GM23338 (cell line): ENCODE measurements around the gene ATPAF1. TPM values are rescaled to one million over a fixed set of nuclear protein-coding genes. Genes with fewer than 3 reads are reported as not detected.

Experiments used
- ATAC-seq: fragments of 200-7000 bp; cut with Tn5 transposase; 3 replicates; pipeline ENCODE4 v1.9.1; 2020
- DNase-seq: peaks from one replicate; pipeline ENCODE4 v3.0.0-alpha.2; 2015; ENCODE audit warnings: low spot score
- H2AFZ ChIP-seq: fragments of 200-600 bp; sonication (generic); 2 replicates; pipeline ENCODE4 v1.8.0; 2016; ENCODE audit warnings: antibody characterized with exemption, mild to moderate bottlenecking, moderate library complexity
- H3F3A ChIP-seq: fragments of 200-600 bp; sonication (generic); replicated peaks from 2 replicates; pipeline ENCODE4 v1.8.0; 2017; ENCODE audit warnings: antibody characterized with exemption, mixed run types, low read depth
- H3K27ac ChIP-seq: fragments of 200-600 bp; sonication (generic); 2 replicates; pipeline ENCODE4 v1.6.1; 2016; ENCODE audit warnings: low read depth
- H3K27me3 ChIP-seq: fragments of 200-600 bp; sonication (generic); 2 replicates; pipeline ENCODE4 v1.8.0; 2016; ENCODE audit warnings: mild to moderate bottlenecking, mixed run types, moderate library complexity; ENCODE audit not compliant: insufficient read depth
- H3K36me3 ChIP-seq: fragments of 200-600 bp; sonication (generic); 2 replicates; pipeline ENCODE4 v1.8.0; 2016; ENCODE audit warnings: mild to moderate bottlenecking; ENCODE audit not compliant: insufficient read depth
- H3K4me1 ChIP-seq: fragments of 200-600 bp; sonication (generic); 2 replicates; pipeline ENCODE4 v1.8.0; 2016; ENCODE audit warnings: mild to moderate bottlenecking, moderate library complexity; ENCODE audit not compliant: insufficient read depth
- H3K4me2 ChIP-seq: fragments of 200-600 bp; sonication (generic); 2 replicates; pipeline ENCODE4 v1.7.1; 2017; ENCODE audit warnings: mixed run types
- H3K4me3 ChIP-seq: fragments of 200-600 bp; sonication (generic); 2 replicates; pipeline ENCODE4 v1.6.1; 2016; ENCODE audit warnings: mixed run types
- H3K79me2 ChIP-seq: fragments of 200-600 bp; sonication (generic); replicated peaks from 2 replicates; pipeline ENCODE4 v1.8.0; 2017; ENCODE audit warnings: mild to moderate bottlenecking; ENCODE audit not compliant: insufficient read depth
- H3K9me2 ChIP-seq: fragments of 200-600 bp; sonication (generic); 2 replicates; pipeline ENCODE4 v1.8.0; 2017; ENCODE audit not compliant: insufficient read depth
- H4K20me1 ChIP-seq: fragments of 200-600 bp; sonication (generic); replicated peaks from 2 replicates; pipeline ENCODE4 v1.8.0; 2017; ENCODE audit warnings: mild to moderate bottlenecking; ENCODE audit not compliant: insufficient read depth
- H3K27ac Mint-ChIP-seq: 2 replicates; pipeline ENCODE4 v1.8.0; 2020; ENCODE audit warnings: inconsistent platforms, mild to moderate bottlenecking, moderate library complexity, mixed read lengths
- H3K27me3 Mint-ChIP-seq: 3 replicates; pipeline ENCODE4 v1.8.0; 2022; ENCODE audit warnings: low read depth, mild to moderate bottlenecking, moderate library complexity, mixed read lengths, inconsistent platforms; ENCODE audit not compliant: insufficient read depth, poor library complexity
- H3K36me3 Mint-ChIP-seq: 3 replicates; pipeline ENCODE4 v1.8.0; 2021; ENCODE audit warnings: low read depth, mild to moderate bottlenecking, inconsistent platforms, moderate library complexity, mixed read lengths
- H3K4me1 Mint-ChIP-seq: 3 replicates; pipeline ENCODE4 v1.8.0; 2020; ENCODE audit warnings: mild to moderate bottlenecking, inconsistent platforms, mixed read lengths
- H3K4me3 Mint-ChIP-seq: 3 replicates; pipeline ENCODE4 v1.8.0; 2021; ENCODE audit warnings: moderate library complexity, mild to moderate bottlenecking, inconsistent platforms, mixed read lengths
- H3K9me3 Mint-ChIP-seq: 3 replicates; pipeline ENCODE4 v1.8.0; 2020; ENCODE audit warnings: moderate library complexity, mild to moderate bottlenecking, inconsistent platforms, mixed read lengths
- EZH2 ChIP-seq: fragments of 200-600 bp; sonication (generic); IDR thresholded peaks from one replicate; pipeline ENCODE4 v1.8.0; 2017; ENCODE audit warnings: antibody characterized with exemption, mild to moderate bottlenecking, low read depth; ENCODE audit not compliant: unreplicated experiment
- ZNF331 ChIP-seq: fragments of 250-450 bp; sonication (Bioruptor Pico); IDR thresholded peaks from 2 replicates; pipeline ENCODE4 v1.5.0; 2020; ENCODE audit warnings: low read depth, mild to moderate bottlenecking, moderate library complexity
- polyA plus RNA-seq: library from polyadenylated mRNA; unstranded; fragments of >200 nt; fragmentation: Nextera tagmentation; extraction: Ambion mirVana; gene quantifications from 2 replicates; pipeline ENCODE4 v1.2.1, GENCODE V29; 2016
- total RNA-seq: library from RNA; depleted of rRNA; stranded (reverse); fragments of >200 nt; shearing (Covaris generic); gene quantifications from 2 replicates; pipeline ENCODE4 v1.2.3, GENCODE V29; 2014
- TF ChIP-seq, protein P1 (sequence below): IDR thresholded peaks from one replicate; pipeline ENCODE4 v1.6.1; 2018; ENCODE audit warnings: antibody characterized with exemption; ENCODE audit not compliant: unreplicated experiment
- TF ChIP-seq, protein P2 (sequence below): IDR thresholded peaks from 2 replicates; pipeline ENCODE4 v1.6.1; 2016; ENCODE audit warnings: antibody characterized with exemption
- TF ChIP-seq, protein P3 (sequence below), 2 experiments: fragments of 200-600 bp in 1 of 2; sonication (generic) in 1 of 2; conservative IDR thresholded peaks; 2 replicates each; pipeline versions ENCODE4 v1.5.1 to v1.6.1; 2016 to 2017; ENCODE audit warnings: antibody characterized with exemption in 2 of 2, low read depth in 2 of 2, mild to moderate bottlenecking in 2 of 2, moderate library complexity in 1 of 2
- TF ChIP-seq, protein P4 (sequence below): fragments of 250-450 bp; sonication (Bioruptor Pico); IDR thresholded peaks from 2 replicates; pipeline ENCODE4 v1.5.0; 2020; ENCODE audit warnings: mild to moderate bottlenecking, moderate library complexity

Gene ATPAF1
- total and polyA plus RNA-seq, 2 experiments from 2014 or later = 41.2 to 67.6 TPM

DNA sequence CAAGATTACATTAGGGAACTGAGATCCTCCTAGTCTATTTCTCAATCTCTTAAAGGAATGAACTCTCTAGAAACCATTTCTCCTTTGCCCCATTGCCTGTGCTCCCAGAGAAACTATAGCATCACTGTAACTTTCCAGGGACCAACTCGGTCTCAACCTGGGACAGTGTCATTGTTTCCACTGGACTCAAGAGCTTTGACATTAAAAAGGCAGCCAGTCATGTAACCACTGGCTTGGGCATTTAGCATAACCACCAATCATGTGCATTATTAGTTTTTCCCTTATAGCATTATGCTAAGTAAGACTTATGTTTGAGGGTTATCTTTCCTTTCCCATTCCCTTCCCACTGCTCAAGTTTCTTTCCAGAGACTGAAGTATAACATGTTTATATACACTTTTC, 21.7 kb upstream of the ATPAF1 start (continued):
- TF ChIP-seq, protein P1, sequence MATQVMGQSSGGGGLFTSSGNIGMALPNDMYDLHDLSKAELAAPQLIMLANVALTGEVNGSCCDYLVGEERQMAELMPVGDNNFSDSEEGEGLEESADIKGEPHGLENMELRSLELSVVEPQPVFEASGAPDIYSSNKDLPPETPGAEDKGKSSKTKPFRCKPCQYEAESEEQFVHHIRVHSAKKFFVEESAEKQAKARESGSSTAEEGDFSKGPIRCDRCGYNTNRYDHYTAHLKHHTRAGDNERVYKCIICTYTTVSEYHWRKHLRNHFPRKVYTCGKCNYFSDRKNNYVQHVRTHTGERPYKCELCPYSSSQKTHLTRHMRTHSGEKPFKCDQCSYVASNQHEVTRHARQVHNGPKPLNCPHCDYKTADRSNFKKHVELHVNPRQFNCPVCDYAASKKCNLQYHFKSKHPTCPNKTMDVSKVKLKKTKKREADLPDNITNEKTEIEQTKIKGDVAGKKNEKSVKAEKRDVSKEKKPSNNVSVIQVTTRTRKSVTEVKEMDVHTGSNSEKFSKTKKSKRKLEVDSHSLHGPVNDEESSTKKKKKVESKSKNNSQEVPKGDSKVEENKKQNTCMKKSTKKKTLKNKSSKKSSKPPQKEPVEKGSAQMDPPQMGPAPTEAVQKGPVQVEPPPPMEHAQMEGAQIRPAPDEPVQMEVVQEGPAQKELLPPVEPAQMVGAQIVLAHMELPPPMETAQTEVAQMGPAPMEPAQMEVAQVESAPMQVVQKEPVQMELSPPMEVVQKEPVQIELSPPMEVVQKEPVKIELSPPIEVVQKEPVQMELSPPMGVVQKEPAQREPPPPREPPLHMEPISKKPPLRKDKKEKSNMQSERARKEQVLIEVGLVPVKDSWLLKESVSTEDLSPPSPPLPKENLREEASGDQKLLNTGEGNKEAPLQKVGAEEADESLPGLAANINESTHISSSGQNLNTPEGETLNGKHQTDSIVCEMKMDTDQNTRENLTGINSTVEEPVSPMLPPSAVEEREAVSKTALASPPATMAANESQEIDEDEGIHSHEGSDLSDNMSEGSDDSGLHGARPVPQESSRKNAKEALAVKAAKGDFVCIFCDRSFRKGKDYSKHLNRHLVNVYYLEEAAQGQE = no peak

DNA sequence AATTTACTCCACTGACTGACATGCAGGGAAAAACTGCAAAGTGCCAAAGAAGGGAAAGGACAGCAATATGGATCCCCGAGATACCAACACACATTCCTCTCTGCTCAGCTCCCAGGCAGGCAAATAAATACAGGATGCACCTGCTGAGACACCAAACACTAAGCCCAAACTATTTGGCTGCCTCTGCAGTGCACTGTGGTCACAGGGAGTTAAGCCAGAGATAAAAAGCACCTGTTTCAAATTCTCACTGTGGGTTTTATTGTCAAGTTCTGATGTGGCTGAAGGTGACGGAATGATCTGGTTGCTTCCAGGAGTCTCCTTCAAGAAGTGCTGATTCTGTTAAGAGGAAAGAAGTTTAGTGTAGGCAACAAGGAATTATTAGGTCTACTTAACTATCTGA, 21.2 kb upstream of the ATPAF1 start:
- Histone ChIP-seq H3K9me2 (no peaks in the 10 kb centered on the region), H3K27me3 (no peaks in the 10 kb centered on the region), H3K79me2 (no peaks in the 10 kb centered on the region), H3F3A (no peaks in the 10 kb centered on the region), H3K4me3 (no peak overlapping the region), H3K27ac (no peak overlapping the region), H4K20me1 (peaks cover 4% of the 10 kb centered on the region; the same call in 1 of the 2 replicates), H3K4me1 (no peaks in the 10 kb centered on the region), H3K36me3 (peaks cover 41% of the 10 kb centered on the region), H3K4me2 (no peak overlapping the region), H2AFZ (no peak overlapping the region)
- DNase-seq (no peak), ATAC-seq (no peak)
- Mint-ChIP-seq H3K4me1 (no peaks in the 10 kb centered on the region; the same call in 1 of the 3 replicates), H3K27me3 (peaks cover 2% of the 10 kb centered on the region), H3K4me3 (no peak overlapping the region; the same call in 2 of the 3 replicates), H3K9me3 (no peaks in the 10 kb centered on the region), H3K27ac (no peak overlapping the region), H3K36me3 (peaks cover 56% of the 10 kb centered on the region)
- TF ChIP-seq, protein P2, sequence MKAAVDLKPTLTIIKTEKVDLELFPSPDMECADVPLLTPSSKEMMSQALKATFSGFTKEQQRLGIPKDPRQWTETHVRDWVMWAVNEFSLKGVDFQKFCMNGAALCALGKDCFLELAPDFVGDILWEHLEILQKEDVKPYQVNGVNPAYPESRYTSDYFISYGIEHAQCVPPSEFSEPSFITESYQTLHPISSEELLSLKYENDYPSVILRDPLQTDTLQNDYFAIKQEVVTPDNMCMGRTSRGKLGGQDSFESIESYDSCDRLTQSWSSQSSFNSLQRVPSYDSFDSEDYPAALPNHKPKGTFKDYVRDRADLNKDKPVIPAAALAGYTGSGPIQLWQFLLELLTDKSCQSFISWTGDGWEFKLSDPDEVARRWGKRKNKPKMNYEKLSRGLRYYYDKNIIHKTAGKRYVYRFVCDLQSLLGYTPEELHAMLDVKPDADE = no peak
- TF ChIP-seq, protein P3, sequence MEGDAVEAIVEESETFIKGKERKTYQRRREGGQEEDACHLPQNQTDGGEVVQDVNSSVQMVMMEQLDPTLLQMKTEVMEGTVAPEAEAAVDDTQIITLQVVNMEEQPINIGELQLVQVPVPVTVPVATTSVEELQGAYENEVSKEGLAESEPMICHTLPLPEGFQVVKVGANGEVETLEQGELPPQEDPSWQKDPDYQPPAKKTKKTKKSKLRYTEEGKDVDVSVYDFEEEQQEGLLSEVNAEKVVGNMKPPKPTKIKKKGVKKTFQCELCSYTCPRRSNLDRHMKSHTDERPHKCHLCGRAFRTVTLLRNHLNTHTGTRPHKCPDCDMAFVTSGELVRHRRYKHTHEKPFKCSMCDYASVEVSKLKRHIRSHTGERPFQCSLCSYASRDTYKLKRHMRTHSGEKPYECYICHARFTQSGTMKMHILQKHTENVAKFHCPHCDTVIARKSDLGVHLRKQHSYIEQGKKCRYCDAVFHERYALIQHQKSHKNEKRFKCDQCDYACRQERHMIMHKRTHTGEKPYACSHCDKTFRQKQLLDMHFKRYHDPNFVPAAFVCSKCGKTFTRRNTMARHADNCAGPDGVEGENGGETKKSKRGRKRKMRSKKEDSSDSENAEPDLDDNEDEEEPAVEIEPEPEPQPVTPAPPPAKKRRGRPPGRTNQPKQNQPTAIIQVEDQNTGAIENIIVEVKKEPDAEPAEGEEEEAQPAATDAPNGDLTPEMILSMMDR (conservative IDR thresholded peaks at IDR 0.05; ENCODE audit: low read depth in 2 of 2) = no peak
- TF ChIP-seq ZNF331 (CRISPR knock-in tag) (no peak), EZH2 (no peak)

DNA sequence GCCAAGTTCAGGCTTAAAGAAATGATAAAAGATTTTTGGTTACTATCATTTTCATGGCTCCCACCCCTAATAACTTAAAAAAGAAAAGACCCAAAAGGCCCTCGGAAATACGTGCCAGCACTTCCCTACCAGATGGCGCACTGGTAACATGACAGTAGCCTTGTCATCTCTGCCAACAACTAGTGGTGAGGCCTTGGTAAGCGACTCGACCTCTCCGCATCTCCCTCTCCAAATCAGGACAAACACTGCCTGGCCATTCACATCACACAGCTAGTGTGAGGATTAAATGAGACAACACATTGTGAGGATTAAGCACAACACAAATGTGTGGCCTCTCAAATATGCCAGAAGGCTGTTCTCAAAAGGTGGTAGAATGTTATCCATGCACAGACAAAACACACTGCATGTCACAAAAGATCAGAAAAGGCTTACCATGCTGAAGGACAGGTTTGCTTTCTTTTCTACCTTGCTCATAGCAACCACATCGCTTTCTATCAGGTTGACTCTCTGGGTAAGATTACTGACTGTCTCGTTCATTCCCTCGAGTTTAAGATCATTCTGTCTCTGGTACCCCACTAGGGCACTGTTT, 19.9 kb upstream of the ATPAF1 start:
- Histone ChIP-seq H3K27ac (no peak overlapping the region), H3K79me2 (no peaks in the 10 kb centered on the region), H4K20me1 (peaks cover 4% of the 10 kb centered on the region; the same call in 1 of the 2 replicates), H3K4me1 (no peaks in the 10 kb centered on the region), H3K4me2 (no peak overlapping the region), H3F3A (no peaks in the 10 kb centered on the region), H3K27me3 (no peaks in the 10 kb centered on the region), H2AFZ (no peak overlapping the region), H3K4me3 (no peak overlapping the region), H3K9me2 (no peaks in the 10 kb centered on the region), H3K36me3 (peaks cover 50% of the 10 kb centered on the region)
- Mint-ChIP-seq H3K27ac (no peak overlapping the region; the same call in 1 of the 2 replicates), H3K4me3 (no peak overlapping the region), H3K4me1 (no peaks in the 10 kb centered on the region; the same call in 1 of the 3 replicates), H3K27me3 (peaks cover 2% of the 10 kb centered on the region), H3K36me3 (peaks cover 68% of the 10 kb centered on the region), H3K9me3 (no peaks in the 10 kb centered on the region)
- DNase-seq (no peak), ATAC-seq (no peak)
- TF ChIP-seq, protein P4, sequence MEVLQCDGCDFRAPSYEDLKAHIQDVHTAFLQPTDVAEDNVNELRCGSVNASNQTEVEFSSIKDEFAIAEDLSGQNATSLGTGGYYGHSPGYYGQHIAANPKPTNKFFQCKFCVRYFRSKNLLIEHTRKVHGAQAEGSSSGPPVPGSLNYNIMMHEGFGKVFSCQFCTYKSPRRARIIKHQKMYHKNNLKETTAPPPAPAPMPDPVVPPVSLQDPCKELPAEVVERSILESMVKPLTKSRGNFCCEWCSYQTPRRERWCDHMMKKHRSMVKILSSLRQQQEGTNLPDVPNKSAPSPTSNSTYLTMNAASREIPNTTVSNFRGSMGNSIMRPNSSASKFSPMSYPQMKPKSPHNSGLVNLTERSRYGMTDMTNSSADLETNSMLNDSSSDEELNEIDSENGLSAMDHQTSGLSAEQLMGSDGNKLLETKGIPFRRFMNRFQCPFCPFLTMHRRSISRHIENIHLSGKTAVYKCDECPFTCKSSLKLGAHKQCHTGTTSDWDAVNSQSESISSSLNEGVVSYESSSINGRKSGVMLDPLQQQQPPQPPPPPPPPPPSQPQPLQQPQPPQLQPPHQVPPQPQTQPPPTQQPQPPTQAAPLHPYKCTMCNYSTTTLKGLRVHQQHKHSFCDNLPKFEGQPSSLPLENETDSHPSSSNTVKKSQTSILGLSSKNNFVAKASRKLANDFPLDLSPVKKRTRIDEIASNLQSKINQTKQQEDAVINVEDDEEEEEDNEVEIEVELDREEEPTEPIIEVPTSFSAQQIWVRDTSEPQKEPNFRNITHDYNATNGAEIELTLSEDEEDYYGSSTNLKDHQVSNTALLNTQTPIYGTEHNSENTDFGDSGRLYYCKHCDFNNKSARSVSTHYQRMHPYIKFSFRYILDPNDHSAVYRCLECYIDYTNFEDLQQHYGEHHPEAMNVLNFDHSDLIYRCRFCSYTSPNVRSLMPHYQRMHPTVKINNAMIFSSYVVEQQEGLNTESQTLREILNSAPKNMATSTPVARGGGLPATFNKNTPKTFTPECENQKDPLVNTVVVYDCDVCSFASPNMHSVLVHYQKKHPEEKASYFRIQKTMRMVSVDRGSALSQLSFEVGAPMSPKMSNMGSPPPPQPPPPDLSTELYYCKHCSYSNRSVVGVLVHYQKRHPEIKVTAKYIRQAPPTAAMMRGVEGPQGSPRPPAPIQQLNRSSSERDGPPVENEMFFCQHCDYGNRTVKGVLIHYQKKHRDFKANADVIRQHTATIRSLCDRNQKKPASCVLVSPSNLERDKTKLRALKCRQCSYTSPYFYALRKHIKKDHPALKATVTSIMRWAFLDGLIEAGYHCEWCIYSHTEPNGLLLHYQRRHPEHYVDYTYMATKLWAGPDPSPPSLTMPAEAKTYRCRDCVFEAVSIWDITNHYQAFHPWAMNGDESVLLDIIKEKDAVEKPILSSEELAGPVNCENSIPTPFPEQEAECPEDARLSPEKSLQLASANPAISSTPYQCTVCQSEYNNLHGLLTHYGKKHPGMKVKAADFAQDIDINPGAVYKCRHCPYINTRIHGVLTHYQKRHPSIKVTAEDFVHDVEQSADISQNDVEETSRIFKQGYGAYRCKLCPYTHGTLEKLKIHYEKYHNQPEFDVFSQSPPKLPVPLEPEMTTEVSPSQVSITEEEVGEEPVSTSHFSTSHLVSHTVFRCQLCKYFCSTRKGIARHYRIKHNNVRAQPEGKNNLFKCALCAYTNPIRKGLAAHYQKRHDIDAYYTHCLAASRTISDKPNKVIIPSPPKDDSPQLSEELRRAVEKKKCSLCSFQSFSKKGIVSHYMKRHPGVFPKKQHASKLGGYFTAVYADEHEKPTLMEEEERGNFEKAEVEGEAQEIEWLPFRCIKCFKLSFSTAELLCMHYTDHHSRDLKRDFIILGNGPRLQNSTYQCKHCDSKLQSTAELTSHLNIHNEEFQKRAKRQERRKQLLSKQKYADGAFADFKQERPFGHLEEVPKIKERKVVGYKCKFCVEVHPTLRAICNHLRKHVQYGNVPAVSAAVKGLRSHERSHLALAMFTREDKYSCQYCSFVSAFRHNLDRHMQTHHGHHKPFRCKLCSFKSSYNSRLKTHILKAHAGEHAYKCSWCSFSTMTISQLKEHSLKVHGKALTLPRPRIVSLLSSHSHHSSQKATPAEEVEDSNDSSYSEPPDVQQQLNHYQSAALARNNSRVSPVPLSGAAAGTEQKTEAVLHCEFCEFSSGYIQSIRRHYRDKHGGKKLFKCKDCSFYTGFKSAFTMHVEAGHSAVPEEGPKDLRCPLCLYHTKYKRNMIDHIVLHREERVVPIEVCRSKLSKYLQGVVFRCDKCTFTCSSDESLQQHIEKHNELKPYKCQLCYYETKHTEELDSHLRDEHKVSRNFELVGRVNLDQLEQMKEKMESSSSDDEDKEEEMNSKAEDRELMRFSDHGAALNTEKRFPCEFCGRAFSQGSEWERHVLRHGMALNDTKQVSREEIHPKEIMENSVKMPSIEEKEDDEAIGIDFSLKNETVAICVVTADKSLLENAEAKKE (CRISPR knock-in tag) = no peak
- TF ChIP-seq EZH2 = no peak
